Activated CD4-positive, alpha-beta memory T cell treated with anti-CD3 and anti-CD28 coated beads for 36 hours (primary cell): ENCODE measurements around the gene STK33. TPM values are rescaled to one million over a fixed set of nuclear protein-coding genes. Genes with fewer than 3 reads are reported as not detected.

Source experiments
- CTCF ChIA-PET: fragments of 350-600 bp; sonication (Branson Sonifier 250); formaldehyde crosslinking; loops from one replicate; lab custom pipeline; 2021; ENCODE audit warnings: antibody characterized with exemption, inconsistent platforms; lab: Charles Lee
- POLR2A ChIA-PET: fragments of 350-600 bp; sonication (Branson Sonifier 250); formaldehyde crosslinking; loops from one replicate; lab custom pipeline; 2021; ENCODE audit warnings: antibody characterized with exemption; lab: Charles Lee
- DNase-seq: peaks from one replicate; pipeline ENCODE4 v3.0.0-alpha.2; 2020
- H3K27ac Mint-ChIP-seq: one replicate; pipeline ENCODE4 v1.8.0; 2021; ENCODE audit warnings: mixed read lengths
- H3K27me3 Mint-ChIP-seq: one replicate; pipeline ENCODE4 v1.8.0; 2021; ENCODE audit warnings: mixed read lengths
- H3K36me3 Mint-ChIP-seq: one replicate; pipeline ENCODE4 v1.8.0; 2021; ENCODE audit warnings: mixed read lengths
- H3K4me1 Mint-ChIP-seq: one replicate; pipeline ENCODE4 v1.8.0; 2021; ENCODE audit warnings: low read depth, mixed read lengths
- H3K4me3 Mint-ChIP-seq: one replicate; pipeline ENCODE4 v1.8.0; 2021; ENCODE audit warnings: mild to moderate bottlenecking, mixed read lengths
- H3K9me3 Mint-ChIP-seq: one replicate; pipeline ENCODE4 v1.8.0; 2021; ENCODE audit warnings: mixed read lengths
- intact Hi-C: fragments of 100-400 bp; cut with micrococcal nuclease; formaldehyde crosslinking; loops from one replicate; pipeline ENCODE4 v1.15.1; 2023
- total RNA-seq, 2 experiments: library from RNA; stranded (reverse); gene quantifications; one replicate each; pipeline ENCODE4 v1.2.3, GENCODE V29; 2021

STK33 gene
- total RNA-seq, 2 experiments from 2014 or later = 0.24 to 0.46 TPM

- ChIA-PET POLR2A (no interaction called here), CTCF (no interaction called here)
- intact Hi-C loops = loop anchor here (10.0 kb wide), 1 partner anchor 216 kb away; a partner anchor contains a TSS
- Mint-ChIP-seq H3K4me3 (no peak overlapping the region), H3K27ac (no peak overlapping the region), H3K36me3 (no peaks in the 10 kb centered on the region), H3K9me3 (no peaks in the 10 kb centered on the region), H3K4me1 (peaks cover 1% of the 10 kb centered on the region), H3K27me3 (peaks cover 32% of the 10 kb centered on the region)
- DNase-seq = no peak
Measured at GRCh38 chr11:8598506-8598905, 4.5 kb upstream of the STK33 start.

- Mint-ChIP-seq H3K27me3 (peaks cover 40% of the 10 kb centered on the region), H3K4me3 (no peak overlapping the region), H3K4me1 (peaks cover 3% of the 10 kb centered on the region), H3K9me3 (no peaks in the 10 kb centered on the region), H3K36me3 (no peaks in the 10 kb centered on the region), H3K27ac (no peak overlapping the region)
- no peak for DNase-seq
- ChIA-PET CTCF (no interaction called here), POLR2A (no interaction called here)
- intact Hi-C loops = loop anchor here (10.0 kb wide), 1 partner anchor 218 kb away; a partner anchor contains a TSS
Measured at GRCh38 chr11:8597182-8597581, 3.2 kb upstream of the STK33 start.

- Mint-ChIP-seq H3K4me3 (no peak overlapping the region), H3K36me3 (no peaks in the 10 kb centered on the region), H3K27me3 (peaks cover 44% of the 10 kb centered on the region), H3K4me1 (peaks cover 3% of the 10 kb centered on the region), H3K27ac (no peak overlapping the region), H3K9me3 (no peaks in the 10 kb centered on the region)
- intact Hi-C loops = loop anchor here (10.0 kb wide), 1 partner anchor 218 kb away; a partner anchor contains a TSS
- DNase-seq = no peak
- ChIA-PET CTCF (no interaction called here), POLR2A (no interaction called here)
Measured at GRCh38 chr11:8596504-8597046, 2.5 kb upstream of the STK33 start.

GRCh38 chr11:8593455-8593854 lies 573 bp downstream of the STK33 start:
- CTCF ChIA-PET = interaction anchor here (1.3 kb wide), 1 partner anchor 366 kb away, joined by 4 read pairs; no protein-coding TSS in a partner anchor
- H3K36me3 Mint-ChIP-seq = no peaks in the 10 kb centered on the region
- H3K4me3 Mint-ChIP-seq = peak overlapping the region; percentile 61
- H3K9me3 Mint-ChIP-seq = no peaks in the 10 kb centered on the region
- intact Hi-C loops = loop anchor here (10.0 kb wide), 1 partner anchor 221 kb away; a partner anchor contains a TSS
- POLR2A ChIA-PET = no interaction called here
- DNase-seq = no peak
- H3K27ac Mint-ChIP-seq = no peak overlapping the region
- H3K4me1 Mint-ChIP-seq = peaks cover 3% of the 10 kb centered on the region
- H3K27me3 Mint-ChIP-seq = peaks cover 53% of the 10 kb centered on the region

- Mint-ChIP-seq H3K9me3 (no peaks in the 10 kb centered on the region), H3K4me3 (no peak overlapping the region), H3K27me3 (peaks cover 28% of the 10 kb centered on the region), H3K27ac (no peak overlapping the region), H3K36me3 (no peaks in the 10 kb centered on the region), H3K4me1 (no peaks in the 10 kb centered on the region)
- DNase-seq = no peak
- ChIA-PET CTCF (no interaction called here), POLR2A (no interaction called here)
- intact Hi-C loops = no loop called here
Measured at GRCh38 chr11:8587915-8588314, 6.1 kb downstream of the STK33 start.

GRCh38 chr11:8586805-8587204 lies 7.2 kb downstream of the STK33 start:
- ChIA-PET POLR2A (no interaction called here), CTCF (no interaction called here)
- Mint-ChIP-seq H3K4me1 (no peaks in the 10 kb centered on the region), H3K4me3 (no peak overlapping the region), H3K27ac (no peak overlapping the region), H3K27me3 (peaks cover 22% of the 10 kb centered on the region), H3K9me3 (no peaks in the 10 kb centered on the region), H3K36me3 (no peaks in the 10 kb centered on the region)
- DNase-seq = no peak
- intact Hi-C loops = no loop called here

- CTCF ChIA-PET = no interaction called here
- peaks cover 20% of the 10 kb centered on the region for H3K27me3 Mint-ChIP-seq
- no peak overlapping the region for H3K27ac Mint-ChIP-seq
- POLR2A ChIA-PET = no interaction called here
- H3K9me3 Mint-ChIP-seq = no peaks in the 10 kb centered on the region
- no peak for DNase-seq
- no peaks in the 10 kb centered on the region for H3K4me1 Mint-ChIP-seq
- no peak overlapping the region for H3K4me3 Mint-ChIP-seq
- no peaks in the 10 kb centered on the region for H3K36me3 Mint-ChIP-seq
- intact Hi-C loops = no loop called here
Measured at GRCh38 chr11:8586184-8586583, 7.8 kb downstream of the STK33 start.

GRCh38 chr11:8584511-8584910 lies 9.5 kb downstream of the STK33 start:
- Mint-ChIP-seq H3K27me3 (peaks cover 27% of the 10 kb centered on the region), H3K4me3 (no peak overlapping the region), H3K27ac (no peak overlapping the region), H3K9me3 (no peaks in the 10 kb centered on the region), H3K36me3 (no peaks in the 10 kb centered on the region), H3K4me1 (no peaks in the 10 kb centered on the region)
- DNase-seq = no peak
- intact Hi-C loops = no loop called here
- POLR2A ChIA-PET = no interaction called here
- CTCF ChIA-PET = interaction anchor here (1.0 to 1.2 kb wide), 2 partner anchors 18 to 551 kb away, joined by 3 to 5 read pairs; no protein-coding TSS in a partner anchor

GRCh38 chr11:8584082-8584481 lies 9.9 kb downstream of the STK33 start:
- intact Hi-C loops = no loop called here
- DNase-seq = no peak
- ChIA-PET CTCF (interaction anchor here (1.0 to 1.2 kb wide), 2 partner anchors 17 to 551 kb away, joined by 3 to 5 read pairs; no protein-coding TSS in a partner anchor), POLR2A (no interaction called here)
- Mint-ChIP-seq H3K27me3 (peaks cover 26% of the 10 kb centered on the region), H3K27ac (no peak overlapping the region), H3K4me3 (no peak overlapping the region), H3K4me1 (no peaks in the 10 kb centered on the region), H3K36me3 (no peaks in the 10 kb centered on the region), H3K9me3 (no peaks in the 10 kb centered on the region)

GRCh38 chr11:8581300-8581699 lies 12.7 kb downstream of the STK33 start:
- Mint-ChIP-seq H3K9me3 (peaks cover 3% of the 10 kb centered on the region), H3K4me1 (no peaks in the 10 kb centered on the region), H3K27ac (no peak overlapping the region), H3K4me3 (no peak overlapping the region), H3K36me3 (no peaks in the 10 kb centered on the region), H3K27me3 (peaks cover 19% of the 10 kb centered on the region)
- no peak for DNase-seq
- ChIA-PET POLR2A (no interaction called here), CTCF (no interaction called here)
- intact Hi-C loops = no loop called here

- H3K27ac Mint-ChIP-seq = no peak overlapping the region
- H3K4me3 Mint-ChIP-seq = no peak overlapping the region
- POLR2A ChIA-PET = no interaction called here
- CTCF ChIA-PET = no interaction called here
- H3K27me3 Mint-ChIP-seq = peaks cover 15% of the 10 kb centered on the region
- H3K9me3 Mint-ChIP-seq = peaks cover 3% of the 10 kb centered on the region
- DNase-seq = no peak
- no peaks in the 10 kb centered on the region for H3K4me1 Mint-ChIP-seq
- intact Hi-C loops = no loop called here
- no peaks in the 10 kb centered on the region for H3K36me3 Mint-ChIP-seq
Measured at GRCh38 chr11:8577791-8578581, 16.0 kb downstream of the STK33 start.

GRCh38 chr11:8574798-8575197 lies 19.2 kb downstream of the STK33 start:
- H3K36me3 Mint-ChIP-seq = no peaks in the 10 kb centered on the region
- peaks cover 3% of the 10 kb centered on the region for H3K9me3 Mint-ChIP-seq
- ChIA-PET POLR2A (no interaction called here), CTCF (interaction anchor here (0.7 kb wide), 1 partner anchor 8 kb away, joined by 5 read pairs; no protein-coding TSS in a partner anchor)
- no peak overlapping the region for H3K4me3 Mint-ChIP-seq
- H3K27me3 Mint-ChIP-seq = peaks cover 12% of the 10 kb centered on the region
- intact Hi-C loops = no loop called here
- no peak for DNase-seq
- no peaks in the 10 kb centered on the region for H3K4me1 Mint-ChIP-seq
- H3K27ac Mint-ChIP-seq = no peak overlapping the region
